ENCODE measurements around the gene CADPS2.

The CADPS2 gene

GRCh38 chr7:122457969-122458368 lies 428.3 kb downstream of the CADPS2 start:
- TF ChIP-seq SIN3A (IDR thresholded peaks at IDR 0.05; ENCODE audit: borderline replicate concordance, insufficient read depth, low read length) (no peak), FOXP2 (optimal IDR thresholded peaks at IDR 0.05; ENCODE audit: borderline replicate concordance, extremely low read depth, extremely low read length, insufficient read depth) (no peak), POLR2AphosphoS5 (IDR thresholded peaks at IDR 0.05; ENCODE audit: low read depth, low read length) (no peak), TAF1 (IDR thresholded peaks at IDR 0.05; ENCODE audit: borderline replicate concordance, insufficient read depth, low read length) (no peak)
- TF ChIP-seq, protein P1, sequence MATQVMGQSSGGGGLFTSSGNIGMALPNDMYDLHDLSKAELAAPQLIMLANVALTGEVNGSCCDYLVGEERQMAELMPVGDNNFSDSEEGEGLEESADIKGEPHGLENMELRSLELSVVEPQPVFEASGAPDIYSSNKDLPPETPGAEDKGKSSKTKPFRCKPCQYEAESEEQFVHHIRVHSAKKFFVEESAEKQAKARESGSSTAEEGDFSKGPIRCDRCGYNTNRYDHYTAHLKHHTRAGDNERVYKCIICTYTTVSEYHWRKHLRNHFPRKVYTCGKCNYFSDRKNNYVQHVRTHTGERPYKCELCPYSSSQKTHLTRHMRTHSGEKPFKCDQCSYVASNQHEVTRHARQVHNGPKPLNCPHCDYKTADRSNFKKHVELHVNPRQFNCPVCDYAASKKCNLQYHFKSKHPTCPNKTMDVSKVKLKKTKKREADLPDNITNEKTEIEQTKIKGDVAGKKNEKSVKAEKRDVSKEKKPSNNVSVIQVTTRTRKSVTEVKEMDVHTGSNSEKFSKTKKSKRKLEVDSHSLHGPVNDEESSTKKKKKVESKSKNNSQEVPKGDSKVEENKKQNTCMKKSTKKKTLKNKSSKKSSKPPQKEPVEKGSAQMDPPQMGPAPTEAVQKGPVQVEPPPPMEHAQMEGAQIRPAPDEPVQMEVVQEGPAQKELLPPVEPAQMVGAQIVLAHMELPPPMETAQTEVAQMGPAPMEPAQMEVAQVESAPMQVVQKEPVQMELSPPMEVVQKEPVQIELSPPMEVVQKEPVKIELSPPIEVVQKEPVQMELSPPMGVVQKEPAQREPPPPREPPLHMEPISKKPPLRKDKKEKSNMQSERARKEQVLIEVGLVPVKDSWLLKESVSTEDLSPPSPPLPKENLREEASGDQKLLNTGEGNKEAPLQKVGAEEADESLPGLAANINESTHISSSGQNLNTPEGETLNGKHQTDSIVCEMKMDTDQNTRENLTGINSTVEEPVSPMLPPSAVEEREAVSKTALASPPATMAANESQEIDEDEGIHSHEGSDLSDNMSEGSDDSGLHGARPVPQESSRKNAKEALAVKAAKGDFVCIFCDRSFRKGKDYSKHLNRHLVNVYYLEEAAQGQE (IDR thresholded peaks at IDR 0.05; ENCODE audit: insufficient read depth in 1 of 2, low read depth in 2 of 2, low read length in 2 of 2): no peak

DNA sequence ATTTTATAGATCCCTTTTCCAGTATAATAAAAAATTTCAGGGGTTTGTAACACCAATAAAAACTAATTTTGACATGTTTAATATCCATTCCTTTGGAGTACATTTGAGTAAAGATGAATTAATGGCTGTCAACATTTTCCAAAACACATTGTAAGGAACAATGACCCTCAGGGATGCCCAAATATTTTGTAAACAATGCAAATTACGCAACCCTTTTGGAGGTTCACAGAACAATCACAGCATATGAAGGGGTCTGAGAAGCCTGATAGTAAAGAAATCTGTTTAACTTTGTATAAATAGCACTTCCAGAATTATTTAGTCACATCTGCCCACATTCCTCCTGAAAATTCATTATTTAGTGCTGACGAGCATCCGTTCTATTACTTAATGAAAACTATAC lies 428.9 kb downstream of the CADPS2 start:
- TF ChIP-seq, protein P1 (IDR thresholded peaks at IDR 0.05; ENCODE audit: insufficient read depth in 1 of 2, low read depth in 2 of 2, low read length in 2 of 2): no peak
- TF ChIP-seq SIN3A (IDR thresholded peaks at IDR 0.05; ENCODE audit: borderline replicate concordance, insufficient read depth, low read length) (no peak), TAF1 (IDR thresholded peaks at IDR 0.05; ENCODE audit: borderline replicate concordance, insufficient read depth, low read length) (no peak), FOXP2 (optimal IDR thresholded peaks at IDR 0.05; ENCODE audit: borderline replicate concordance, extremely low read depth, extremely low read length, insufficient read depth) (no peak), POLR2AphosphoS5 (IDR thresholded peaks at IDR 0.05; ENCODE audit: low read depth, low read length) (no peak)

DNA sequence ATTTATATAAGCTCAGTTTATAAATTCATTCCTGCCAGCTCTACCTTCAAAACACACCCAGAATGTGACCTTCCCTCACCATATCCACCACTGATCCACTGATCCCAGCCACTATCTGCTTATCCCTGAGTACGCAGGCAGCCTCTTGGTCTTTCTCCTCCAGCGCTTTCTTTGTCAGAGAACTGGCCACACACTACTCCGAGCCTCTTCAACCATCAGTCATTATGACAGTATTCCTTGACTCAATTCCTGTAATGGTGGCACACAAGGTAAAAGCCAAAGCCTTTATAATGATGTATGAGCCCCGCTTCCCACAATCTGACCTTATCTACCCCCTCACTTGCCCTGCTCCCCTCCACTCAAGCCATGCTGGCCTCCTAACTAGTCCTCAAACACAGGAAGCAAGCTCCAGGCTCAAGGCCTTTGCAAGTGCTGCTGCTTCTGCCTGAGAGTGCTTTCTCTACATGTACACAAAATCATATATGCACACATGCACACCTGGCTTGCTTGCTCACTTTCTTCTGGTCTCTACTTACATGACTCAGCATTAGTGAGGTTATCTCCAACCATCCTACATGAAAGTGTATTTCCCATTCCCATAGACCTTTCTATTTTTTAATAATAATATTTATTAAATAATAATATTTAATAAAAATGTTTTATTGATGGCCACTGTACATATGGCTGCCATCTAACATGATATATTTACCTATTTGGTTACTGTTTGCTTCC lies 431.3 kb downstream of the CADPS2 start:
- TF ChIP-seq, protein P1 (IDR thresholded peaks at IDR 0.05; ENCODE audit: insufficient read depth in 1 of 2, low read depth in 2 of 2, low read length in 2 of 2): no peak

DNA sequence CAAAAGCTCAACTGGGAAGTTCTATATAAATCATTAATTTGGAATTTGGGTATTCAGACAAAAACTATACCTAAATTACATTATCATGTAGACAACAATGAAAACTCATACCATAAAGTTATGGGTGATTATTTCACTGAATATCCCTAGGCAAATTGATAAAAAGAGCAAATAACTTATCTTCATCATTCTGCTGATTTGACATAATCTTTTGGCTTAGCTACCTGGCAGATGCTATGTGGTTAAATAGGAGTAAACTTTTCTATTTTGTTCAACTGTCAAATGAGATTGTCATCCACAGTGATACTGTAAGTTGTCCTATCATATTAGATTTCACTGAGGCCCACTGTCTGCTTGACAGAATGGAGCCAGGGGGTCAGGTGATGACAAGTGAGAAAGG lies 432.8 kb downstream of the CADPS2 start:
- TF ChIP-seq POLR2AphosphoS5 (IDR thresholded peaks at IDR 0.05; ENCODE audit: low read depth, low read length) (no peak), TAF1 (IDR thresholded peaks at IDR 0.05; ENCODE audit: borderline replicate concordance, insufficient read depth, low read length) (no peak), FOXP2 (optimal IDR thresholded peaks at IDR 0.05; ENCODE audit: borderline replicate concordance, extremely low read depth, extremely low read length, insufficient read depth) (no peak), SIN3A (IDR thresholded peaks at IDR 0.05; ENCODE audit: borderline replicate concordance, insufficient read depth, low read length) (no peak)
- TF ChIP-seq, protein P1 (IDR thresholded peaks at IDR 0.05; ENCODE audit: insufficient read depth in 1 of 2, low read depth in 2 of 2, low read length in 2 of 2): no peak

All from PFSK-1 (cell line).